Epidermal melanocyte (primary cell): ENCODE measurements around the gene AMPH.
A peak's percentile ranks its signal among the peaks of the same experiment; 100 is the strongest.

ENCODE experiments used
- DNase-seq: peaks from one replicate; pipeline ENCODE4 v3.0.0; 2011; ENCODE audit warnings: low spot score; ENCODE audit not compliant: insufficient read length

AMPH gene

GRCh38 chr7:38630720-38631673, at the start of gene AMPH:
AMPH (minus strand) TSS chr7:38631373; CDS start chr7:38631351, 22 bp downstream.
- DNase-seq = peak; percentile 26

- DNase-seq = no peak
Observed at GRCh38 chr7:38679419-38679818, 48.2 kb upstream of the AMPH start.

- no peak for DNase-seq
Observed at GRCh38 chr7:38678698-38679054, 47.5 kb upstream of the AMPH start.

GRCh38 chr7:38677981-38678697, 47.0 kb upstream of the AMPH start:
- no peak for DNase-seq

- no peak for DNase-seq
Observed at GRCh38 chr7:38675494-38676106, 44.4 kb upstream of the AMPH start.

- no peak for DNase-seq
Observed at GRCh38 chr7:38674513-38674912, 43.3 kb upstream of the AMPH start.

GRCh38 chr7:38673795-38674194, 42.6 kb upstream of the AMPH start:
- no peak for DNase-seq

GRCh38 chr7:38671911-38672905, 41.0 kb upstream of the AMPH start:
- no peak for DNase-seq

- no peak for DNase-seq
Observed at GRCh38 chr7:38669965-38670520, 38.9 kb upstream of the AMPH start.

GRCh38 chr7:38664972-38665371, 33.8 kb upstream of the AMPH start:
- DNase-seq = no peak

- no peak for DNase-seq
Observed at GRCh38 chr7:38660427-38661099, 29.4 kb upstream of the AMPH start.

GRCh38 chr7:38659931-38660330, 28.8 kb upstream of the AMPH start:
- no peak for DNase-seq

GRCh38 chr7:38658921-38659320, 27.7 kb upstream of the AMPH start:
- DNase-seq = no peak

- DNase-seq = no peak
Observed at GRCh38 chr7:38656968-38657367, 25.8 kb upstream of the AMPH start.

GRCh38 chr7:38655833-38656774, 24.9 kb upstream of the AMPH start:
- no peak for DNase-seq

- DNase-seq = no peak
Observed at GRCh38 chr7:38637957-38638356, 6.8 kb upstream of the AMPH start.

- no peak for DNase-seq
Observed at GRCh38 chr7:38632411-38632810, 1.2 kb upstream of the AMPH start.

- no peak for DNase-seq
Observed at GRCh38 chr7:38629651-38630510, 1.3 kb downstream of the AMPH start.
